ENCODE data around the gene CRYBA2.

The CRYBA2 gene

GRCh38 chr2:219023045-219023605 is 29.9 kb upstream of the CRYBA2 start:
- H3K9me3 ChIP-seq (ENCODE audit: control insufficient read depth, insufficient read depth, low read length) = no peaks in the 10 kb centered on the region; the same call in 1 of the 2 replicates
- H3K27me3 ChIP-seq (ENCODE audit: control insufficient read depth, insufficient read depth, low read length) = no peaks in the 10 kb centered on the region
- no CpG with 5 or more reads among the region's 12 CpGs for WGBS (ENCODE audit: insufficient coverage, insufficient read length)
- H3K4me1 ChIP-seq (ENCODE audit: control insufficient read depth, insufficient read depth, low read length) = no peaks in the 10 kb centered on the region
- no peak overlapping the region for H3K4me3 ChIP-seq (ENCODE audit: low read length)
- H3K27ac ChIP-seq (ENCODE audit: low read length) = no peak overlapping the region
- DNase-seq (ENCODE audit: low read depth, low spot score) = no peak
- H3K36me3 ChIP-seq (ENCODE audit: control insufficient read depth, insufficient read depth, low read length) = no peaks in the 10 kb centered on the region

- Histone ChIP-seq H3K27ac (ENCODE audit: low read length) (no peak overlapping the region), H3K36me3 (ENCODE audit: control insufficient read depth, insufficient read depth, low read length) (no peaks in the 10 kb centered on the region), H3K27me3 (ENCODE audit: control insufficient read depth, insufficient read depth, low read length) (no peaks in the 10 kb centered on the region), H3K4me1 (ENCODE audit: control insufficient read depth, insufficient read depth, low read length) (no peaks in the 10 kb centered on the region), H3K9me3 (ENCODE audit: control insufficient read depth, insufficient read depth, low read length) (no peaks in the 10 kb centered on the region; the same call in 1 of the 2 replicates), H3K4me3 (ENCODE audit: low read length) (no peak overlapping the region)
- WGBS (ENCODE audit: insufficient coverage, insufficient read length) = no CpG with 5 or more reads among the region's 5 CpGs
- no peak for DNase-seq (ENCODE audit: low read depth, low spot score)
Observed at GRCh38 chr2:219022616-219023015, 29.4 kb upstream of the CRYBA2 start.

- no peaks in the 10 kb centered on the region for H3K4me1 ChIP-seq (ENCODE audit: control insufficient read depth, insufficient read depth, low read length)
- H3K4me3 ChIP-seq (ENCODE audit: low read length) = no peak overlapping the region
- WGBS (ENCODE audit: insufficient coverage, insufficient read length) = no CpG with 5 or more reads among the region's 12 CpGs
- no peak for DNase-seq (ENCODE audit: low read depth, low spot score)
- H3K36me3 ChIP-seq (ENCODE audit: control insufficient read depth, insufficient read depth, low read length) = no peaks in the 10 kb centered on the region
- H3K27ac ChIP-seq (ENCODE audit: low read length) = no peak overlapping the region
- no peaks in the 10 kb centered on the region; the same call in 1 of the 2 replicates for H3K9me3 ChIP-seq (ENCODE audit: control insufficient read depth, insufficient read depth, low read length)
- H3K27me3 ChIP-seq (ENCODE audit: control insufficient read depth, insufficient read depth, low read length) = no peaks in the 10 kb centered on the region
Observed at GRCh38 chr2:219022041-219022440, 28.8 kb upstream of the CRYBA2 start.

GRCh38 chr2:219021591-219021990 is 28.4 kb upstream of the CRYBA2 start:
- WGBS (ENCODE audit: insufficient coverage, insufficient read length) = no CpG with 5 or more reads among the region's 9 CpGs
- Histone ChIP-seq H3K36me3 (ENCODE audit: control insufficient read depth, insufficient read depth, low read length) (no peaks in the 10 kb centered on the region), H3K27me3 (ENCODE audit: control insufficient read depth, insufficient read depth, low read length) (no peaks in the 10 kb centered on the region), H3K4me3 (ENCODE audit: low read length) (no peak overlapping the region), H3K27ac (ENCODE audit: low read length) (no peak overlapping the region), H3K4me1 (ENCODE audit: control insufficient read depth, insufficient read depth, low read length) (no peaks in the 10 kb centered on the region), H3K9me3 (ENCODE audit: control insufficient read depth, insufficient read depth, low read length) (no peaks in the 10 kb centered on the region; the same call in 1 of the 2 replicates)
- DNase-seq (ENCODE audit: low read depth, low spot score) = no peak

- DNase-seq (ENCODE audit: low read depth, low spot score) = no peak
- no peaks in the 10 kb centered on the region for H3K27me3 ChIP-seq (ENCODE audit: control insufficient read depth, insufficient read depth, low read length)
- H3K27ac ChIP-seq (ENCODE audit: low read length) = no peak overlapping the region
- H3K4me3 ChIP-seq (ENCODE audit: low read length) = no peak overlapping the region
- H3K36me3 ChIP-seq (ENCODE audit: control insufficient read depth, insufficient read depth, low read length) = no peaks in the 10 kb centered on the region
- H3K4me1 ChIP-seq (ENCODE audit: control insufficient read depth, insufficient read depth, low read length) = no peaks in the 10 kb centered on the region
- no peaks in the 10 kb centered on the region; the same call in 1 of the 2 replicates for H3K9me3 ChIP-seq (ENCODE audit: control insufficient read depth, insufficient read depth, low read length)
- no CpG with 5 or more reads among the region's 11 CpGs for WGBS (ENCODE audit: insufficient coverage, insufficient read length)
Observed at GRCh38 chr2:219020604-219021365, 27.6 kb upstream of the CRYBA2 start.

- H3K27ac ChIP-seq (ENCODE audit: low read length) = no peak overlapping the region
- WGBS (ENCODE audit: insufficient coverage, insufficient read length) = no CpG with 5 or more reads among the region's 6 CpGs
Observed at GRCh38 chr2:219019436-219019835, 26.2 kb upstream of the CRYBA2 start.

GRCh38 chr2:219018726-219019125 is 25.5 kb upstream of the CRYBA2 start:
- no peak overlapping the region for H3K4me3 ChIP-seq (ENCODE audit: low read length)
- H3K27ac ChIP-seq (ENCODE audit: low read length) = no peak overlapping the region
- no CpG with 5 or more reads among the region's 10 CpGs for WGBS (ENCODE audit: insufficient coverage, insufficient read length)
- no peak for DNase-seq (ENCODE audit: low read depth, low spot score)
- H3K36me3 ChIP-seq (ENCODE audit: control insufficient read depth, insufficient read depth, low read length) = no peaks in the 10 kb centered on the region
- no peaks in the 10 kb centered on the region for H3K4me1 ChIP-seq (ENCODE audit: control insufficient read depth, insufficient read depth, low read length)
- no peaks in the 10 kb centered on the region for H3K27me3 ChIP-seq (ENCODE audit: control insufficient read depth, insufficient read depth, low read length)
- no peaks in the 10 kb centered on the region; the same call in 1 of the 2 replicates for H3K9me3 ChIP-seq (ENCODE audit: control insufficient read depth, insufficient read depth, low read length)

More at GRCh38 chr2:219019436-219019835, 26.2 kb upstream of the CRYBA2 start:
- Histone ChIP-seq H3K36me3 (ENCODE audit: control insufficient read depth, insufficient read depth, low read length) (no peaks in the 10 kb centered on the region), H3K4me1 (ENCODE audit: control insufficient read depth, insufficient read depth, low read length) (no peaks in the 10 kb centered on the region), H3K9me3 (ENCODE audit: control insufficient read depth, insufficient read depth, low read length) (no peaks in the 10 kb centered on the region; the same call in 1 of the 2 replicates), H3K4me3 (ENCODE audit: low read length) (no peak overlapping the region), H3K27me3 (ENCODE audit: control insufficient read depth, insufficient read depth, low read length) (no peaks in the 10 kb centered on the region)
- no peak for DNase-seq (ENCODE audit: low read depth, low spot score)

GRCh38 chr2:219018286-219018685 is 25.1 kb upstream of the CRYBA2 start:
- no peak for DNase-seq (ENCODE audit: low read depth, low spot score)
- H3K4me1 ChIP-seq (ENCODE audit: control insufficient read depth, insufficient read depth, low read length) = no peaks in the 10 kb centered on the region
- H3K27me3 ChIP-seq (ENCODE audit: control insufficient read depth, insufficient read depth, low read length) = no peaks in the 10 kb centered on the region
- H3K9me3 ChIP-seq (ENCODE audit: control insufficient read depth, insufficient read depth, low read length) = no peaks in the 10 kb centered on the region; the same call in 1 of the 2 replicates
- WGBS (ENCODE audit: insufficient coverage, insufficient read length) = no CpG with 5 or more reads among the region's 7 CpGs
- H3K27ac ChIP-seq (ENCODE audit: low read length) = no peak overlapping the region
- no peak overlapping the region for H3K4me3 ChIP-seq (ENCODE audit: low read length)
- H3K36me3 ChIP-seq (ENCODE audit: control insufficient read depth, insufficient read depth, low read length) = no peaks in the 10 kb centered on the region

- Histone ChIP-seq H3K4me3 (ENCODE audit: low read length) (no peak overlapping the region), H3K4me1 (ENCODE audit: control insufficient read depth, insufficient read depth, low read length) (no peaks in the 10 kb centered on the region), H3K27ac (ENCODE audit: low read length) (no peak overlapping the region), H3K36me3 (ENCODE audit: control insufficient read depth, insufficient read depth, low read length) (no peaks in the 10 kb centered on the region), H3K9me3 (ENCODE audit: control insufficient read depth, insufficient read depth, low read length) (no peaks in the 10 kb centered on the region; the same call in 1 of the 2 replicates), H3K27me3 (ENCODE audit: control insufficient read depth, insufficient read depth, low read length) (no peaks in the 10 kb centered on the region)
- no peak for DNase-seq (ENCODE audit: low read depth, low spot score)
- WGBS (ENCODE audit: insufficient coverage, insufficient read length) = no CpG with 5 or more reads among the region's 14 CpGs
Observed at GRCh38 chr2:219017201-219017931, 24.1 kb upstream of the CRYBA2 start.

- H3K4me3 ChIP-seq (ENCODE audit: low read length) = no peak overlapping the region
- WGBS (ENCODE audit: insufficient coverage, insufficient read length) = no CpG with 5 or more reads among the region's 11 CpGs
Observed at GRCh38 chr2:219016721-219017120, 23.5 kb upstream of the CRYBA2 start.

More at GRCh38 chr2:219016721-219017120, 23.5 kb upstream of the CRYBA2 start:
- no peak for DNase-seq (ENCODE audit: low read depth, low spot score)
- no peaks in the 10 kb centered on the region for H3K27me3 ChIP-seq (ENCODE audit: control insufficient read depth, insufficient read depth, low read length)
- H3K27ac ChIP-seq (ENCODE audit: low read length) = no peak overlapping the region
- H3K9me3 ChIP-seq (ENCODE audit: control insufficient read depth, insufficient read depth, low read length) = no peaks in the 10 kb centered on the region
- H3K36me3 ChIP-seq (ENCODE audit: control insufficient read depth, insufficient read depth, low read length) = no peaks in the 10 kb centered on the region
- no peaks in the 10 kb centered on the region for H3K4me1 ChIP-seq (ENCODE audit: control insufficient read depth, insufficient read depth, low read length)

All from iPS DF 6.9 (cell line).